GDM1 (cell line): ENCODE results near the gene CNEP1R1.
"Not testable (repeated sequence)": the region's sequence is repeated elsewhere in the genome, so short reads cannot be mapped to it uniquely, and the experiment has no call there.

Experiments used
- DNase-seq: peaks from one replicate; lab custom pipeline; 2025; lab: John Stamatoyannopoulos, UW

CNEP1R1 gene, protein sequence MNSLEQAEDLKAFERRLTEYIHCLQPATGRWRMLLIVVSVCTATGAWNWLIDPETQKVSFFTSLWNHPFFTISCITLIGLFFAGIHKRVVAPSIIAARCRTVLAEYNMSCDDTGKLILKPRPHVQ

DNA sequence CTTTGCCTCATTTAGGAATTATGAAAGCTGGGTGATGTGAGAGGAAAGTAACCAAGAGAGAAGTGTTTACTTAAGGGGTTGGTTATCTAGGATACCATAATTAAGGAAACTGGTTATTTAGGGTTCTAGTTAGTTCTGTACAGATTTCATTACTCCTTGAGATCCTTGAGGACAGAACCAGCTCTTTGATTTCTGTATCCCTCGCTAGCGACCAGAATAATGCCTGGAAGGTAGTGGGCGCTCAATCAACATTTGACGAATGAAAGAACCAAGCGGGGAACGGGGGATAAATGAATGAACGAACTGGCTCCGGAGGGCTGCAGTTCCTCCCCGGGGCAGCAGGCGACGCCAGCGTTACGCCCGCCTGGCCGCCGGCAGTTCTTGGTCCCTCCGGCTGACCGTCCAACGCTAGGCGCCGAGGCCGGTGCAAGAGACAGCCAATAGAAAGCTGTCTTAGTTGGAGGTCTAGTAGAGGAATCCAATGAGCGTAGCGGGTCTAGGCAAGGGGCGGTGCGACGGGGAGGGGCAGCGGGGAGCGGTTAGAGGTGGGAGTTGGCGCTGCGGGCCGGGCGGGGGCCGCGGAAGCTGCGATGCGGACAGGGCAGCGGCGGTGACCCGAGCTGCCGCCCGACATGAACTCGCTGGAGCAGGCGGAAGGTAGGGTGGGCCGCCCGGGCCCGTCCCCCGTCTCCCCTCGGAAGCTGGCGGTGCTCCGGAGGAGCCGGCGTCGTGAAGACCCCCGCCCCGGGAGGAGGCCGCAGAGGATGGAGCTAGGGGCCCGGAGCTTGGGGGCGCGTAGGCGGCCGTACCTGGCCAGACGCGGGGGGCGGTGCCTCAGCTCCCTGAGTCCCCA, at the start of gene CNEP1R1:
CNEP1R1 (plus strand) TSS at position 542 of the 853 bp plus-strand sequence; CDS start at position 633, 91 bp downstream.
- peak; percentile 86 for DNase-seq

DNA sequence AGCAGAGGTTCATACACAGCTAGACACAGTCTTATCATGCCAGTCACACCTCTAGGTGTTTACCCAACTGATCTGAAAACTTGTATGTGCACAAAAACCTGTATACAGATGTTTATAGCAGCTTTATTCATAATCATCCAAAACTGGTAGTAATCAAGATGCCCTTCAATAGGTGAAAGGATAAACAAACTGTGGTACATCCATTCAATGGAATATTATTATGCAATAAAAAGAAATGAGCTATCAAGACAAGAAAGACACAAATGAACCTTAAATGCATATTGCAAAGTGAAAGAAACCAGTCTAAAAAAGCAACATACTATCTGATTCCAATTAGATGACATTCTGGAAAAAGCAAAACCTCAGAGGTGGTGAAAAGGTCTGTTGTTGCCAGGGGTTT, 47.6 kb upstream of the CNEP1R1 start:
- no peak for DNase-seq

DNA sequence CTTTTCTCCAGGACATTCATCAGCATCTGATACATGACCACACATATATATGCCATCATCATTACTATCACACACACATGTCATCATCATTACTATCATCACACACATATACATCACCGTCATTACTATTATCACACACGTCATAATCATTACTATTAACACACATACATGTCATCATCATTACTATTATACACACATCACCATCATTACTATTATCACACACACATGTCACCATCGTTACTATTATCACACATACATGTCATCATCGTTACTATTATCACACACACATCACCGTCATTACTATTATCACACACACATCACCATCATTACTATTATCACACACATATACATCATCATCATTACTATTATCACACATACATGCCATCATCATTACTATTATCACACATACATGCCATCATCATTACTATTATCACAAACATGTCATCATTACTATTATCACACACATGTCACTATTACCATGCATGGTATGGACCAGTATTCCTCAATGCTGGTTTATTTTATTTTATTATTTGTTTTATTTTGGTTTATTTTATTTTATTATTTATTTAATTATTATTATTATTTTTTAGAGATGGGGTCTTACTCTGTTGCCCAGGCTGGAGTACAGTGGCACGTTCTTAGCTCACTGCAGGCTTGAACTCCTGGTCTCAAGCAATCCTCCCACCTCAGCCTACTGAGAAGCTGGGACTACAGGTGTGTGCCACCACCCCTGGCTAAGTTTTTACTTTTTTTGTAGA, 46.3 kb upstream of the CNEP1R1 start:
- no peak for DNase-seq

DNA sequence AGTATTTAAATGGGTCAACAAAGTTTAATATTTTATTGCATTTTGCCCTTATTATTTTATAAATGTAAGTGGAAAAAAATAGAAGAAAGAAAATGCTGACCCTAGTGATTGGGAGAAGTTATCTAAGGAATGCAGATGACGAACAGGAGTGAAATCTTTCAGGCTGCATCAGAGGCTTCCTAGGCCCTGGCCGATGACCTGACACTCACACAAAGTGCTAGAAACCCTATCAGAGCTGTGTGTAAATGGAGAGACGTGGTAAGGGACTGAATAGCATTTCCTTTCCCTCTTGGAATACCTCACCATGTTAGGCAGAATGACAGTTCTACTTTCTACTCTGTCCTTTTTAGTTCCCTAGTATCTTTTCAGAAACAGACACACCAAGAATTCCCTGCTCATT, 44.9 kb upstream of the CNEP1R1 start:
- DNase-seq, result no peak

DNA sequence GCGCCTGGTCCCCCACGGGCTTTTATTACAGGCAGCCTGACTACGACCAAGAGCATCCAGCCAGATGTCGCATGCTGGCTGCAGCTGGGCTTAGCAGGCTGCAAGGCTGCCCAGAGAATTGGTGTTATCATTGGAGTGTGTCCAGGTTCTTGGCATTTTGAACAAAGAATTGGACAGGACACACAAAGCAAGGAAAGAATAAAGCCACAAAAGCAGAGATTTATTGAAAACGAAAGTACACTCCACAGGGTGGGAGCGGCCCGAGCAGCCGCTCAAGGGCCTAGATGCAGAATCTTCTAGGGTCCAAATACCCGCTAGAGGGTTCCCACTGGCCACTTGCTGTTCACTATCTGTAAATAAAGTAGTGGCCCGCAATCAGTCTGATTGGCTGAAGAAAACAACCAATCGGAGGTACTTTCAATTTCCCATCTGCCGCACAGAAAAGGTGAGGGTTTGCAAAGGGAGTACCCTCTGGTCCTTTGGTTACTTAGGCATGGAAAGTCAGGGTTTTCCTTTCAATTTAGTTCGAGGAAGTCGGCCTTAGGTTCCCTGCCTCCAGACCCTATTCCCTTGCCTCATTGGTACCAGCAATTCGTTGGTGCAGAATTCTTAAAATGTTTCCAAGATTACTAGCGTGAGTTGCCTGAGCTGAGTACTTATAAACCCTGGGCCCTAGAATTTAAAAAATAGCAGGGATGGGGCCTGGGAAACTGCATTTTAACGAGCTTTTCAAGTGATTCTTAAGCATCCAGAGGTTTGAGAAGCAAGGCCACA, 38.5 kb upstream of the CNEP1R1 start:
- DNase-seq, result no peak

DNA sequence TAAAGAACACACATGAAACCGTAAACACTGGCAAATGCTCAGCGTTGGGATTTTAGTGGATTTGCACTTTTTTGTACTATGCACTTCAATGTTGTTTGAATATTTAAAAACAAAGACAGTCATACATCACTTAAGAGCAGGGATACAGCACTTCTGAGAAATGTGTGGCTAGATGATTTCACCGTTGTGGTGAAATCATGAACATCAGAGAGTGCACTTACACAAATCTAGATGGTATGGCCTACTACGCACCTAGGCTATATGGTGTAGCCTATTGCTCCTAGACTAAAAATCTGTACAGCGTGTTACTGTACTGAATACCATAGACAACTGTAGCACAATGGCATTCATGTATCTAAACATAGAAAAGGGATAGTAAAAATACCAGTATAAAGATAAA, 37.6 kb upstream of the CNEP1R1 start:
- no peak for DNase-seq

DNA sequence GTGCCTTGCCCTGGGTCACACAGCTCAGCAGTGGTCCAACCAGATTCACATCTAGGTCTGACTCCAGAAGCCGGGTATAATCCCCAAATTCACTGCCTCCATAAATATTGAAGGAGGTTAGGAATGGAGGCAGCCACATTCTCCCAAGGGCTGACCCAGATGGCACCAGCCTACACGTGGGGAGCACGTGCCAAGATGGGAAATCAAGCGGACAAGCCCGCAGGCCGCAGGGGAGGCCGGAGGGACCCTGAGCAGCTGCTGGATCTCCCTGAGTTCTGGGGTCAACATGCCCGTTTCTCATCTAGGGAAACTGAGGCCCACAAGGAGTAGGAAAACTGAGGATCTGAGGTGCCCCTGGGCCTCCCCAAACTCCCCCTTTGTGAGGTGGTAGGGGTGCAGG, 32.2 kb upstream of the CNEP1R1 start:
- no peak for DNase-seq

DNA sequence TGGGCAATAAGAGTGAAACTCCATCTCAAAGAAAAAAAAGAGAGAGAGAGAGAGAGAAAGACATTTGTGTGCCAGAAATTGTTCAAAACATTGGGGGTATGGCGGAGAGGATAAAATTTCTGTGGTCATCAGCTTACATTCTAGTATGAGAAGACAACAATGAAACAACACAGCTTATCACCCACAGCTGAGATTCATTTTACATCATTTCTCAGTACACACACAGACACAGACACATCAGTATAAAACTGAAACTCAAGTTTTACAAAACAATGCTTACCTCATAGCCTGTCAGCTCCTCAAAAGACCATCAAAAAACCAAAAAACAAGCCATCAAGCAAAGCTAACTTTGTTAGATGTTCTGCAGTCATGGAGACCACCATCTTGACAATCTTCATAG, 31.4 kb upstream of the CNEP1R1 start:
- no peak for DNase-seq

DNA sequence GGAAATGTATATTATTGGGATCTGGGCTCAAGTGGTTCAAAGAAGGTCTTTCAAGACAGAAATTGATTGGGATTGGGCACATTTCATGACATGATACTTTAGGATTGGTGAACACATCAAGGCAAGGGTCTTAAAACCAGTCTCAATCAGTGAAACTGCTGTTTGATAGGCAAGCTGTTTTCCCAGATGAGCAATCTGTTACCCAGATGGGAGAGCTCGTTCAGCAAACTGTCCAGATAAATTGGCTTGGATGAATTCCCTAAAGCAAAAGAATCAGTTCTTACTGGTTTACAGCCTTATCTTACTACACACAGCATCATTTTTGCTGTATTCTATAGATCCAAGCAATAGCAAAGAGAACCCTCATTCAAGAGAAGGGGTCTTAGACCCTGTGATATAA, 31.0 kb upstream of the CNEP1R1 start:
- DNase-seq, result no peak

DNA sequence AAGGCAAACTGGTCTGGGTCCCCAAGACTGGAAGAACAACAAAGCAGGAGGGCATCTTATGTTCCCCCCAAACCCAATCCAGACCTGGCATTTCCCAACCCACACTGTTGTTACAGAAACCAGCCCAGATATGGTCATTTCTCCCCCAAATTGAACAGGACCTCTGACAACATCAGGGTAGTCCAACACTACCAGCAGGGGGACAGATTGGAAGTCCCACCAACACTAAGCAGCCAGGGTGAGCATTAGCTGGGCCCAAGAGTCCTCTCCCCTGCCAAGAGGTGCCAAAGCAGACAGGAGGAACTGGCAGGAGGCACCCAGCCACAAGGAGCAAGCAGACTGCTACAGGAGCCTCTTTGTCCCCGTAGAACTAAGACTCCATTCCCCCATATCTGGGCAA, 29.3 kb upstream of the CNEP1R1 start:
- DNase-seq, result no peak

DNA sequence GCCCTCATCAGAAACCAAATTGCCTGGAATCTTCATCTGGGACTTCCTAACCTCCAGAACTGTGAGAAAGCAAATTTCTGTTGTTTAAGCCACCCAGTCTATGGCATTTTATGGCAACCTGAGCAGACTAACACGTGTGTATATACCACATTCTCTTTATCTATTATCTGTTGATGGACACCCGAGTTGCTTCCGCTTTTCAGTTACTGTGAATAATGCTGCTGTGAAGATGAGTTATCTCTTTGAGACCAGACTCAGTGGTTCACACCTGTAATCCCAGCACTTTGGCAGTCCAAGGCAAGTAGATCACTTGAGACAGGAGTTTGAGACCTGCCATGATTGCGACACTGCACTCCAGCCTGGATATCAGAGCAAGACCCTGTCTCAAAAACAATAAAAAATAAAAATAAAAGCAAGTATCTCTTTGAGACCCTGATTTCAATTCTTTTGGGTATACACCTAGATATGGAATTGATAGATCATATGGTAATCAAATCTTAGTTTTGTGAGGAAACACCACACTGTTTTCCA, 27.2 kb upstream of the CNEP1R1 start:
- DNase-seq, result no peak

DNA sequence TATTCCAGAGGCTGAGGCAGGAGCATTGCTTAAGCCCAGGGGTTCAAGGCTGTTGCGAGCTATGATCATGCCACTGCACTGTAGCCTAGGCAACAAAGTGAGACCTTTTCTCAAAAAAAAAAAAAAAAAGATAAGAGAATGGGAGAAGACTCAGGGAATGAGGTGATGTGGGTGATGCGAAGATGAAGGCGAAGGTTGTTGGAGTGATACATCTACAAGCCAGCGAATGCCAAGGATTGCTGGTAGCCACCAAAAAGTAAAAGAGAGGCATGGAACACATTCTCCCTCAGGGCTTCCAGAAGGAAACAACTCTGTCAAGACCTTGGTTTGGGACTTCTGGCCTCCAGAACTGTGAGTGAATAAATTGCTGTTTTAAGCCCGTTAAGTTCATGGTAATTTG, 26.0 kb upstream of the CNEP1R1 start:
- DNase-seq, result no peak

DNA sequence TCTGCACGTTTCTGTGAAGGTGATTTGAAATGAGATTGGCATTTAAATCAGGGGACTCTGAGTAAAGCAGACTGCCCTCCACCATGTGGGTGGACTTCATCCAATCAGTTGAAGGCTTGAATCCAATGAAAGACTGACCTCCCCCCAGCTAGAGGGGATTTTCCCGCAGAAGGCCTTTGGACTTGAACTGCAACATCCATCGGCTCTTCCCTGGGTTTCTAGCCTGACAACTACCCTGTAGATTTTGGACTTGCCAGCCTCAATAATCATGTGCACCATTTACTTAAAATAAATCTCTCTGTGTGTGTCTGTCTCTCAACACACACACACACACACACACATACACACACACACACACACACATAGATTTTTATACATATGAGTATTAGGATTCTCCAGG, 23.9 kb upstream of the CNEP1R1 start:
- DNase-seq, result no peak

DNA sequence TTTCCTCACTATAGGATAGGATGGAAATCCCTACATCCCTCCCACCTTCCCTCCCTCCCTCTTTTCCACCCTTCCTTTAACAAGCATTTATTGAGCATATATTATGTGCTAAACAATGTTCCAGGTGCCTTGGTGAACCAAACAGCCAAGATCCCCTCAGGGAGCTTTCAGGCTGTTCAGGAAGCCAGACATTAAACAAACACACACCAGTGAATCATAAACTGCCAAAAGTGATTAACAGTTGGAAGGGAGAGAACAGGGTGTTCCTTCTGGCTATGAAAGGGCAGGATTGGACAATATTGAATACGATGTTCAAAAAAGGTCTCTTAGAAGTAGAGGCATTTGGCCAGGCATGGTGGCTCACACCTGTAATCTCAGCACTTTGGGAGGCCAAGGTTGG, 22.8 kb upstream of the CNEP1R1 start:
- DNase-seq, result no peak

DNA sequence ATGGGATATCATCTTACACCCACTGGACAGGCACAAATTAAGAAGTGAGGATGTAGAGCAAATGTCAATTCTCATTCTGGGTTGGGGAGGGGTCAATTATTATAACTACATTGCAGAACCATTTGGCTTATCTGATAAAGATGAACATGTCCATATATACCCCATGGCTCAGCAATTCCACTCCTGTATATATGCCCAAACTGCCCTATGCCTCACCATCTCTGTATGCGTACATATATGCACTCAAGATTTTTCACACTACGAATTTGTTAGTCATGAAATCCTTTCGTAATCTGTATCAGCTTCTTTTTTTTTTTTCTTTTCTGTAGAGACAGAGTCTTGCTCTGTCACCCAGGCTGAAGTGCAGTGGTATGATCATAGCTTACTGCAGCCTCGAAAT, 20.8 kb upstream of the CNEP1R1 start:
- no peak for DNase-seq

DNA sequence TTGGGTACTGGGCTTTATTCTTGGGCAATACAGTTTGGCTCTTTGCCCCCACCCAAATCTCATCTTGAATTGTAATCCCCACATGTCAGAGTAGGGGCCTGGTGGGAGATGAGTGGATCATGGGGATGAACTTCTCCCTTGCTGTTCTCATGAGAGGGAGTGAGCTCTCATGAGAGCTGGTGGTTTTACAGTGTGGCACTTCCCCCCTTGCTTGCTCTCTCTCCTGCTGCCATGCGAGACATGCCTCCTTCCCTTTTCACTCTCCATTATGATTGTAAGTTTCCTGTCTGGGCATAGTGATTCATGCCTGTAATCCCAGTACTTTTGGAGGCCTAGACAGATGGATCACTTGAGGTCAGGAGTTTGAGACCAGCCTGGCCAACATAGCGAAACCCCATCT, 18.1 kb upstream of the CNEP1R1 start:
- no peak for DNase-seq

DNA sequence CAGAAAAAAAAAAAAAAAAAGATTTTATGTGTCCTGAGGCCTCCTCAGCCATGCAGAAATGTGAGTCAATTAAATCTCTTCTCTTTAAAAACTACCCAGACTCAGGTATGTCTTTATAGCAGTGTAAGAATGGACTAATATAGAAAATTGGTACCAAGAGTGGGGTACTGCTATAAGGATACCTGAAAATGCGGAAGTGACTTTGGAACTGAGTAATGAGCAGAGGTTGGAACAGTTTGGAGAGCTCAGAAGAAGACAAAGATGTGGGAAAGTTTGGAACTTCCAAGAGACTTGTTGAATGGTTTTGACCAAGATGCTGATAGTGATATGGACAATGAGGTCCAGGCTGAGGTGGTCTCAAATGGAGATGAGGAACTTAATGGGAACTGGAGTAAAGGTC, 17.3 kb upstream of the CNEP1R1 start:
- DNase-seq, result no peak

DNA sequence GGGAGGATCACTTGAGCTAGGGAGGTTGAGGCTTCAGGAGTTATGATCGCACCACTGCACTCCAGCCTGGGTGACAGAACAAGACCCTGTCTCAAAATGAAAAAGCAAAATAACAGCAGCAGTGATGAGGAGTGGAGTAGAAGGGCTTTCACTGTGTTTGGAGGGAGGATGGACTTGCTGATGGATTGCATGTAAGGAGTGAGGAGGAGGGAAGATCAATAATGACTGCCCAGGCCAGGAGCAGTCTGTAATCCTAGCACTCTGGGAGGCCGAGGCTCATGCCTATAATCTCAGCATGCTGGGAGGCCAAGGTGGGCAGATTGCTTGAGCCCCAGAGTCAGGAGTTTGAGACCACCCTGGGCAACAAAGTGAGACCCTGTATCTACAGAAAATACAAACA, 14.8 kb upstream of the CNEP1R1 start:
- no peak for DNase-seq

DNA sequence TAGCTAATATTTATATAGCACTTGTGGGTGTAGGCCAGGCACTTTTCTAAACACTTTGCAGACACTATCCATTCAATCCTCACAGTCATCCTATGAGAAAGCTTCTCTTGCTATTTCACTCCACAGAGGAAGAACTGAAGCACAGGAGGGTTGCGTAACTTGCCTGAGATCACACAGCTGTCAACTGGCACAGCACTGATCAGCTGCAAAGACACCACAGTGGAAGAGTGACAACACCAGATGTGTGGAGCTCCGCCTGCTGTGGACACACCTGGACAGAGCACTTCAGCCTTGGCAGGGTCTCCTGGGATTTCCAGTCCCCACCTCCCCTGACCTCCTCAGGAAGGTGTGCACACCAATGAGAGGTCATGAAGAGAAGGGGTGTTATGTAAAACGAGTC, 13.3 kb upstream of the CNEP1R1 start:
- DNase-seq, result no peak

DNA sequence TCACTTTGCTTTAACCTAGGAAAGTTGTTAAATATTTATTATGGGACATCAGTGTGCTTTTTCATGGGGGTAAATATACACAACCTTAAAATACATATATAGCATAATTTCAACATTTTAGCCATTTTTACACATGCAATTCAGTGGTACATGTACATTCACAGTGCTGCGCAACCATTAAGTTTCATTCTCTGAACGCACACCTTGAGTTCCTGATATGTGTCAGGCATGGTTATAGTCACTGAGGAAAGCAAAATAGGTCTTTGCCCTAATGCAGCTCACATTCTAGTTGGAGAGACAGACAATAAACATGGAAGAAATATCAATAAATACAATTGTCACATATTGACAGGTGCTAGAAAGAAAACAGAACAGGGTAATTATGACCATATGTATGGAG, 12.8 kb upstream of the CNEP1R1 start:
- DNase-seq, result no peak

DNA sequence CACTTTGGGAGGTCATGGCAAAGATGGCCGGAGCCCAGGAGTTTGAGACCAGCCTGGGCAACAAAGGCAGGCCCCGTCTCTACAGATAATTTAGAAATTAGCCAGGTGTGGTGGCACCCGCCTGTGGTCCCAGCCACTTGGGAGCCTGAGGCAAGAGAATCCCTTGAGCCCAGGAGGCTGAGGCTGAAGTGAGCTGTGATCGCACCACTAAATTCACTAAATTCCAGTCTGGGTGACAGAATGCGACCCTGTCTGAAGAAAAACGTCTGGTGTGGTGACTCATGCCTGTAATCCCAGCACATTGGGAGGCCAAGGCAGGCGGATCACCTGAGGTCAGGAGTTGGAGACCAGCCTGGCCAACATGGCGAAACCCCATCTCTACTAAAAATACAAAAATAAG, 10.8 kb upstream of the CNEP1R1 start:
- DNase-seq, result not testable (repeated sequence)

DNA sequence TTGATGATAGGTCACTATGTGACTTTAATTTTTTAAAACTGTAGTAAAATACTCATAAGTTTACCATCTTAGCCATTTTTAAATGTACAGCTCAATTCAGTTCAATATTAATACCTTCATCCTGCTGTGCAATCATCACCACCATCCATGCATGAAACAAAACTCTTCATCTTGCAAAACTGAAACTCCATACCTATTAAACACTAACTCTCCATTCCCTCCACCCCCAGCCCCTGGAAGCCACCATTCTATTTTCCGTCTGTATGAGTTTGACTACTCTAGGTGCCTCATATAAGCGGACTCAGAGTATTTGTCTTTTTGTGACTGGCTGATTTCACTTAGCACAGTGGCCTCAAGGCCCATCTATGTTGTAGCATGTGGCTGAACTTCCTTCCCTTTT, 9.4 kb upstream of the CNEP1R1 start:
- DNase-seq, result no peak
